ENCODE results near the gene TYMS.

TYMS gene

DNA sequence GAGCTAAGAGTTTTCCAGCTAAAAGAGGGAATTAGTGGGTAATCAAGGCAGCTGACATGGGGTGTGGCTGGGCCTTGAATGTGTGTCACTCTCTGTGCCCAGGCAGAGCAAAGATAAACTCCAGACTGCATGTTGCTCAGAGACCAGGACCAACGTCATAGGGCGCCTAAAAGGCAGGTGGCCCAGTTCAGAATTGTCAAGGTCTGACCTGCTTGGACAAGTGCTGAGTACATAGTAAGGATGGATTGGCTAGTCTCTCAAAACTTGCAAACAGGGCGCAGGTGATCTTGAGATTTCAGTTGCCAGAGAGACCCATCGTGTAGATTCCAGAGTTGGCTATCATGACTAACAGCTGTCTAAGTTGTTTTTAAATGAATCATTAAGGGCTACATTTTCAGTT lies 41.7 kb upstream of the TYMS start:
- TF ChIP-seq, protein P1, sequence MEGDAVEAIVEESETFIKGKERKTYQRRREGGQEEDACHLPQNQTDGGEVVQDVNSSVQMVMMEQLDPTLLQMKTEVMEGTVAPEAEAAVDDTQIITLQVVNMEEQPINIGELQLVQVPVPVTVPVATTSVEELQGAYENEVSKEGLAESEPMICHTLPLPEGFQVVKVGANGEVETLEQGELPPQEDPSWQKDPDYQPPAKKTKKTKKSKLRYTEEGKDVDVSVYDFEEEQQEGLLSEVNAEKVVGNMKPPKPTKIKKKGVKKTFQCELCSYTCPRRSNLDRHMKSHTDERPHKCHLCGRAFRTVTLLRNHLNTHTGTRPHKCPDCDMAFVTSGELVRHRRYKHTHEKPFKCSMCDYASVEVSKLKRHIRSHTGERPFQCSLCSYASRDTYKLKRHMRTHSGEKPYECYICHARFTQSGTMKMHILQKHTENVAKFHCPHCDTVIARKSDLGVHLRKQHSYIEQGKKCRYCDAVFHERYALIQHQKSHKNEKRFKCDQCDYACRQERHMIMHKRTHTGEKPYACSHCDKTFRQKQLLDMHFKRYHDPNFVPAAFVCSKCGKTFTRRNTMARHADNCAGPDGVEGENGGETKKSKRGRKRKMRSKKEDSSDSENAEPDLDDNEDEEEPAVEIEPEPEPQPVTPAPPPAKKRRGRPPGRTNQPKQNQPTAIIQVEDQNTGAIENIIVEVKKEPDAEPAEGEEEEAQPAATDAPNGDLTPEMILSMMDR (IDR thresholded peaks at IDR 0.05; ENCODE audit: control insufficient read depth, extremely low read depth, insufficient read depth) = no peak
- H3K4me3 ChIP-seq (ENCODE audit: low read depth, low read length) = no peak overlapping the region
- no peak for DNase-seq (ENCODE audit: low read depth)

DNA sequence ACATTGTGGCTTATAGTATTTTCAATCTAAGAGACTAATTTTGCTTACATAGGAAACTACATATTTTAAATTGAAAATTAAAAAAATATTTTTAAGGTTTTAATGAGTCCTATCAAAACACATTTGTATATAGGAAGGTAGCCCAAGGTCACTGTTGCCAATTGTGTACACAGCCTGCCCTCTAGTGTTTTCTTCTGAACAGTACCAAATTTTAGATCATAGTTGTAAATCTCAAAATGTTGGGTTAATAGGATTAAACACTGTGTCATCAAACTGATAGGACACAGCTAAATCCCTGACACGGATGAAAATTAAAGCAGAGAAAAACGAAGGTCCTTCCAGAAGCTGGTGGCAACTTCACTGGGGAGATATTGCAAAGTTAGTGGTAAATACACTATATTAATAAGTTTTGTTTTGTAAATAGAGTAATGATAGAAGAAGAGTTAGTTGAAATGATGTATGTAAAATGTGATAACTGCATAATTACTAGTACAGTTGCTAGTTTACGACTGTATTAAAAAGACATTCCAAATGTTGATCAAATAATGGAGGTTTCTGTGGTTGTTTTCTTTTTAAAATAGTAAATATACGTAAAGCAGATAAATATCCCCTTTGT lies 41.0 kb upstream of the TYMS start:
- no peak overlapping the region for H3K4me3 ChIP-seq (ENCODE audit: low read depth, low read length)
- TF ChIP-seq, protein P1 (IDR thresholded peaks at IDR 0.05; ENCODE audit: control insufficient read depth, extremely low read depth, insufficient read depth) = peak; percentile 58
- DNase-seq (ENCODE audit: low read depth) = peak; percentile 48

DNA sequence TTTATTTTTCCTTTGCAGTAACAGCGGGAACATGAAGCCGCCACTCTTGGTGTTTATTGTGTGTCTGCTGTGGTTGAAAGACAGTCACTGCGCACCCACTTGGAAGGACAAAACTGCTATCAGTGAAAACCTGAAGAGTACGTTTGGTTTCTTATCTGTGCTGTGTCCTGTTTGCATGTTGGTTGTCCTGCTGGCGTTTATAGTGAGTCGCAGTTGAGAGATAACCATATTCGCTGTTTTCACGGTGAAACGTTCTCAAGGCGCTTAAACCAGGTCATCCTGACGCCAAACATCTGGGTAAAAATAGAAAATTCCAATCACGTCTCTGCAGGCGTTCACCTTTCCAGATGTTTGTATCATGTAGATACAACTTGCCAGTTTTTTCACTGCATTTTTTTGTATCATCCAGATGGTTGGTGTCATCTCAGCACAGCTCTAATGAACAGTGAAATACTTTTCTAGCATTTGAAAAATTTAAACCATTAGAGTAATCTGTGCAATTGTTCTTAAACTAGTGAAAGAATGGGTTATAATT lies 39.4 kb upstream of the TYMS start:
- H3K4me3 ChIP-seq (ENCODE audit: low read depth, low read length) = no peak overlapping the region
- TF ChIP-seq, protein P1 (IDR thresholded peaks at IDR 0.05; ENCODE audit: control insufficient read depth, extremely low read depth, insufficient read depth) = no peak
- DNase-seq (ENCODE audit: low read depth) = no peak

DNA sequence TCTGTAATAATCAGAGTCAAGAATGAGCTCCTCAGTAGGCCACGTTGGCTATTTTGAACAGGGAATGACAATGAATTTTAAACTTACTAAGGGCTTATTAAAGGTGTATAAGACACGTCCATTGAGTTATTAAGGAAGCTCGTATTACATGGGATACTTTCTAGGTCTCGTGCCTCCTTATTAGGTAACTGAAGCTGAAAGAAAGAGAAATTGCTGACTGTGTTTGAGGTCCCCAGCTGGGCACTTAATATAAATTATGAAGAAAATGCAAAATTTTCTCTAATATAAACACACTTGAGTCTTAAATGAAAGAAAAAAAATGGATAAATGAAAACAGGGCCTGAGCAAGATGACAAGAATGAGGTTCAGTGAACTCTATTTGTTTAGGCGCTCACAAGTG lies 38.8 kb upstream of the TYMS start:
- no peak overlapping the region for H3K4me3 ChIP-seq (ENCODE audit: low read depth, low read length)
- DNase-seq (ENCODE audit: low read depth) = no peak
- TF ChIP-seq, protein P1 (IDR thresholded peaks at IDR 0.05; ENCODE audit: control insufficient read depth, extremely low read depth, insufficient read depth) = no peak

DNA sequence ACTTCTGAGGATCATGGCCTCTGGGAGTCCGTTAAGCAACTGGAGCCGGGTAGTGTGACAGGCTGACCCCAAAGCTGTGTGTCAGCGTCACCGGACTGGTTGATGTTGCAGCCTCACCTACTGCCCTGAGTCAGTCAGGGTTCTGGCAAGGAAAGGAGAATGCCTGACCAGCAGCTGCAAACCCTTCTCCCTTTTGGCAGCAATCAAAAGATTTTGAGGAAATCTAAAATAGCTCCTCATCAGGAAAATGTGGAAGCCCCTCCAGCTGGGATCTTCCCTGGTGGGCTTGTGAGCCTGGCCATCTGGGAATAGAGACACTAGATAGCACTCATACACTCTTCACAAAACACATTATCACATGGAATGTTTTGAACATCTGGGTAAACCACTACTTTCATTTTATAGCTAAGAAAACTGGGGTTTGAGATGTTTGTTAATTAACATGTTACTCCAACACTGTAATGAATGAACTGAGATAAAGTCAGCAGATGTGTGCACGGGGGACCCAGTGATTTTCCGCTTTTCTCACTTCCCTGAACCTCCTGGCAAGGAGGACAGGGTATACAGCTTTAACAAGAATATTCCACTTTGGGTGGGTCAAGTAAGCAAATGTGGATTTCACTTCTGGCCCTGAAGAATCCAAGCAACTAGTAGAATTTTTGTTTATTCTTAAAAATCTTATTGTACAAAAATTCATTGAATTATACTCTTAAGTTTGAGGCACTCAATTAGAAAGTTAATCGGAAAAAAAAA lies 36.0 kb upstream of the TYMS start:
- H3K4me3 ChIP-seq (ENCODE audit: low read depth, low read length) = no peak overlapping the region
- TF ChIP-seq, protein P1 (IDR thresholded peaks at IDR 0.05; ENCODE audit: control insufficient read depth, extremely low read depth, insufficient read depth) = no peak
- no peak for DNase-seq (ENCODE audit: low read depth)

DNA sequence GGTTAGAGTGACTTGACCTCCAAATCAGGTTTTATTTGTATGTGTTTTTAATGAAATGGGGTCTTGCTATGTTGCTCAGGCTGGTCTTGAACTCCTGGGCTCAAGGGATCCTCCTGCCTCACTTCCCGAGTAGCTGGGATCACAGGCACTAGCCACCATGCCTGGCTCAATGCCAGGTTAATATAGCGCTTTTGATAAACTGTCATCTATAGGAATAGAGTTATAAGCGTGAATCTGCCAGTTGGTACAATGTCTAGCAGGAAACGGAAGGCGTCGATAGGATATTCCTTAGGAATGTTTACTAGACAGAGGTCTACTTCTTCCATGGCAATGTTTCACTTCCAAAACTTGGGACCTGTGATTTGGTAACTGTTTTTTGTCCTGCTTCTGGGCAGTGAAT lies 35.2 kb upstream of the TYMS start:
- TF ChIP-seq, protein P1 (IDR thresholded peaks at IDR 0.05; ENCODE audit: control insufficient read depth, extremely low read depth, insufficient read depth) = no peak
- H3K4me3 ChIP-seq (ENCODE audit: low read depth, low read length) = no peak overlapping the region
- no peak for DNase-seq (ENCODE audit: low read depth)

Data from LNCaP clone FGC (cell line).